MM.1S (cell line): Measurements from ENCODE around the gene SLC9A5.

Experiments
- CTCF ChIP-seq: fragments of 300-600 bp; sonication (generic); IDR thresholded peaks from 2 replicates; pipeline ENCODE4 v1.5.1; 2016; ENCODE audit warnings: antibody characterized with exemption, low read length, mixed read lengths
- EZH2phosphoT487 ChIP-seq: fragments of 300-600 bp; sonication (generic); IDR thresholded peaks from 2 replicates; pipeline ENCODE4 v1.6.1; 2018; ENCODE audit warnings: antibody characterized with exemption, low read length

- TF ChIP-seq CTCF (no peak), EZH2phosphoT487 (no peak)
These were observed 31.6 kb downstream of the SLC9A5 start for GRCh38 chr16:67280090-67281015.
